ENCODE data around the gene LHFPL2.

DNA sequence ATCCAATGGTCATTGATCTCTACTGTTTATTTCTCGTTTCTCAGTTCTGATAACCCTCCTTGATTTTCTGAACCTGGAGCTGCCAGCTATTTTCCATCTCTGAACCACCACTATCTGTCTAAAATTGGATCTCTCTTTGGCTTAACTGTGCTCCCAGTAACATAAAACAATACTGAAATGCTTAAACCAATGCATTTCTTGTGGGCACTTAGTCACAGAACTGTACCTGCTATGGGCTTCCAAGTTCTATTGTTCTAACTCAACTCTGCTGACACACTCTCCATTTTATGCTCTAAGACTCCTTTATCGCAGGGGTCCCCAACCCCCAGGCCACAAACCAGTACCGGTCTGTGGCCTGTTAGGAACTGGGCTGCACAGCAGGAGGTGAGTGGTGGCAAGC is 120.6 kb downstream of the LHFPL2 start:
- TF ChIP-seq, protein P1, sequence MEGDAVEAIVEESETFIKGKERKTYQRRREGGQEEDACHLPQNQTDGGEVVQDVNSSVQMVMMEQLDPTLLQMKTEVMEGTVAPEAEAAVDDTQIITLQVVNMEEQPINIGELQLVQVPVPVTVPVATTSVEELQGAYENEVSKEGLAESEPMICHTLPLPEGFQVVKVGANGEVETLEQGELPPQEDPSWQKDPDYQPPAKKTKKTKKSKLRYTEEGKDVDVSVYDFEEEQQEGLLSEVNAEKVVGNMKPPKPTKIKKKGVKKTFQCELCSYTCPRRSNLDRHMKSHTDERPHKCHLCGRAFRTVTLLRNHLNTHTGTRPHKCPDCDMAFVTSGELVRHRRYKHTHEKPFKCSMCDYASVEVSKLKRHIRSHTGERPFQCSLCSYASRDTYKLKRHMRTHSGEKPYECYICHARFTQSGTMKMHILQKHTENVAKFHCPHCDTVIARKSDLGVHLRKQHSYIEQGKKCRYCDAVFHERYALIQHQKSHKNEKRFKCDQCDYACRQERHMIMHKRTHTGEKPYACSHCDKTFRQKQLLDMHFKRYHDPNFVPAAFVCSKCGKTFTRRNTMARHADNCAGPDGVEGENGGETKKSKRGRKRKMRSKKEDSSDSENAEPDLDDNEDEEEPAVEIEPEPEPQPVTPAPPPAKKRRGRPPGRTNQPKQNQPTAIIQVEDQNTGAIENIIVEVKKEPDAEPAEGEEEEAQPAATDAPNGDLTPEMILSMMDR (IDR thresholded peaks at IDR 0.05) = no peak
- TF ChIP-seq POLR2A (IDR thresholded peaks at IDR 0.05) = no peak
- no peak for TF ChIP-seq POLR2AphosphoS5 (IDR thresholded peaks at IDR 0.05)
- no peak for TF ChIP-seq EP300 (IDR thresholded peaks at IDR 0.05; ENCODE audit: low read depth)

Measured in transverse colon (tissue), 4 donors.